NCI-H2171 (cell line): ENCODE results near the gene DDX23.
"Not testable (repeated sequence)": the region's sequence is repeated elsewhere in the genome, so short reads cannot be mapped to it uniquely, and the experiment has no call there.

ENCODE experiments used
- DNase-seq: peaks from one replicate; lab custom pipeline; 2025; lab: John Stamatoyannopoulos, UW

Gene DDX23

DNA sequence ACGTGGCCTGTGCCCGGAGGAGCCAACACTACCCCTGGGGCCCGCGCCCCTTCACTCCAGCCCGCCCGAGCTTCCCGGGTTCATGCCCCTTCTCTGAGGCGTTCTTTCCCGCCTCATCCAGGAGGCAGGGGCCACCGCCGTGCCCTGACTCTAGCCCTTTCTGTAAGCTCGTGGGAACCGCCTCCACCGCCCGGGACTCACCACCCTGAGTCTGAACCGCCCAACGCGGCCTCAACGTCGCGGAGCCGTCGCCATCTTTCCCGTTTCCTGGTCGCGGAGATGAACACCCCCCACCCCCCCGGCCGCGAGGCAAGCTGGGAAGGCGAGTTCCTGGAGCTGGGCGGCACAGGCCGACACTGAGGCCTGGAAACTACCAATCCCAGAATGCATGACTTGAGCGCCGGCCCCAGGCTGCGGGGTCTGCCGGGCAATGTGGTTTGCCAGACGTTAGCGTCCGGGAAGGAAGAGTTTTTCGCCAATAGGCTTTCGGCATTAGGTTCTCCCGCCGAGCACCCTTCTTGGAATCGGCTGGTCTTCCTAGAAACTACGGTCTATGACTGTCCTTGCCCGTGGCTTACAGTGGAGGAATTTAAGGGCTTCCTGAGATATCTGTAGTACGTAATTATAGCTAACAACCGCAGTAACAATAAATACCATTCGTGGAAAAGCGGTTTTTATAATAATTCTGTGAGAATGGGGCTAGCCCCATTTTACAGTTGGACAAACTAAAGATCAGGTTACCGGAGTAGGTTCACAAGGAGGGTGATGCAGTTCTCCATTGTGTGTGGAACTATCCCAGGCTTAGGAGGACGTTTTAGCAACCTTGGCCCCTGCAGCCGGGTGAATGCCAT lies at the start of gene DDX23:
Gene DDX23 (minus strand): TSS at position 281 of the 851 bp plus-strand sequence. CDS start 6,381 bp downstream, outside the sequence.
- peak; percentile 96 for DNase-seq

DNA sequence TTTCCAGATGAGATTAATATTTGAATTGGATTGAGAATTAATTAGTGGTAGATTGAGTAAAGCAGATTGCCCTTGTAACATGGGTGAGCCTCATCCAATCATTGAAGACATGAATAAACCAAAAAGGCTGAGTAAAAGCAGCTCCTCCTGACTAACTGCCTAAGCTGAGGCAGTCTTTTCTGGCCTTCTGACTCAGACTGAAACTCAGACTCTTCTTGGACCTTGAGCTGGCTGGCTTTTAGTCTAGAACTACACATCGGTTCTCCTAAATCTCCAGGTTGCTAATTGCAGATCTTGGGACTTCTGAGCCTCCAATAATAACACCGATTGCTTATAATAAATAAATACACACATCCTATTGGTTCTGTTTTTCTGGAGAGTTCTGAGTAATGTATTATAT lies 49.3 kb upstream of the DDX23 start:
- DNase-seq = no peak

DNA sequence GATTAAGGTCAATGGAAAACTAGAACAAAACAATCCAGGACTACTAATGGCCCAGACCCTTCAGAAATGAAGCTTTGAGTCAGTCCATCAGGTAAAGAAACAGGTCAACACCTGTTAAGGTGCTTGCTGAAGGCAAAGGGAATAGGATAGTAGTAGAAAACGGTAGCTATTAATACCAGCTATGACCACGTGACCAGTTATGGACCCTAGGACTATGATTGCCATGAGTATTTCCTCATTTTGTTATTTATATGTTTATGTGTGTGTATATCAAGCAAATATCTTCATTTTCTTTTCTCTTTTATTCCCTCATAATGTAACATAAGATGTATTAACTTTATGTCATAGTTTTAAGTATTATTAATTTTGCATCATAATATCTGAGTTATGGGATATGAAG lies 47.7 kb upstream of the DDX23 start:
- no peak for DNase-seq

DNA sequence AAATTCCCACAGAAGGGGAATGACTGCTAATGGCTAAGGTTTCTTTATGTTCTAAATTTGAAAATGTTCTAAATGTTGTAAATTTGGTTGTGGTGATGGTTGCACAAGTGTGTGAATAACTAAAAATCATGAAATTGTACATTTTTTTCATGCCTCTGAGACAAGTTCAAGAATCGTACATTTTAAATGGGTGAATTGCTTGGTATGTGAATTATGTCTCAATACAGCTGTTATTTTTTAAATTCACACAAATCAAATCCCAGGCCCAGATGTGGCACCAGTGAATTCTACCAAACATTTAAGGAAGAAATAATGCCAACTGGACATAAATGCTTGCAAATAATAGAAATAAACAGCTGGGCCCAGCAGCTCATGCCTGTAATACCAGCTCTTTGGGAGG lies 42.3 kb upstream of the DDX23 start:
- DNase-seq = no peak

DNA sequence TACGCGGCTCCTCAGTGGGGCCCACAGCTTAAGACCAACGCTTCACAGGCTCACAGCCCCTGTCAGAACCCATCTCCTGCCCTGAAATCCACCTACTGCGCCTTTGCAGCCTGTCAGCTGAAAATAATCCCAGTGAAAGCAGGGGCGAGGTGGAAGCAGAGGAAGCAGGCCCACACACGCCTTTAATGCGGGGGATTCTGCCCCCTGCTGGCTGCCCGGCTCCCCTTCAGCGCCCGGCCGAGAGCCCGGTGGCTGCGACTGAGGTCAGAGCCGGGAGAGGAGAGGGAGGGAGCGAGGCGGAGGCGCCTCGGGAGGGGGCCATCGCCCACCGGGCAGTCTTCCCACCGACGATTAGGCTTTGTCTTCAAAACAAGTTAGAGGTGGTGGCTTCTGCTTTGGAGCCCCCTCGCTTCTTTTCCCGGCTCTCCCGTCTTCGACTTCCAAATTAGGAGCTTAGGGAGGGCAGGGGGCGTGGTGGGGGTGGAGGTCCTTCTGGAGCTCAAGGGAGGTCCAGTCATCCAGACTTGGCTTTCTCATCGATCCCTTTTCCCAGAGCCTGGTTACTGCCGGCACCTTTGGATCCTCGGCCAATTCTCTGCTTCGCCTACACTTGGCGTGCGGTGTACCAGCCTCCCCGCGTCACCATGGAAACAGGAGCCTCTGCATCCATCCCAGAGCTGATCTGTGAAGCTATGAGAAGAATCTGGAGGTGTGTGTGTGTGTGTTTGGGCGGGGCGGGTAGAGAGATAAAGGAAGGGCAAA lies 38.9 kb upstream of the DDX23 start:
- DNase-seq = peak; percentile 50

DNA sequence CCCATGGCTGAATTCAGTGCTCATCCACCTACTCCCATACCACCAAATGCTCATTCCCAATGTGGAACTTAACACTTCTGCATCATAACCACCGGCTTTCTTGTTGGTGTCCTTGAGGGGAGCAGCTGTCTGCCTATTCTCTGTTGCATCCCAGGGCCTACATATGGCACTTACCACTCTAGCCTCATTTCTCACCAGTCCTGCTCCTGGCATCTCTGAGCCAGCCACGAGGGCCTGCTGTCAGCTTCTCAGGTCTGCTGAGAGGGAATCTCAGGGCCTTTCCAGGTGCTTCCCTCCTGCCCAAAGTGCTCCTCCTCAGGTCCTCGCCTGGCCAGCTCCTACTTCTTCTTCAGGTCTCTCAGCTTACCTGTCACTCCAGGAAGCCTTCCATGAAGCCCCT lies 37.7 kb upstream of the DDX23 start:
- no peak for DNase-seq

DNA sequence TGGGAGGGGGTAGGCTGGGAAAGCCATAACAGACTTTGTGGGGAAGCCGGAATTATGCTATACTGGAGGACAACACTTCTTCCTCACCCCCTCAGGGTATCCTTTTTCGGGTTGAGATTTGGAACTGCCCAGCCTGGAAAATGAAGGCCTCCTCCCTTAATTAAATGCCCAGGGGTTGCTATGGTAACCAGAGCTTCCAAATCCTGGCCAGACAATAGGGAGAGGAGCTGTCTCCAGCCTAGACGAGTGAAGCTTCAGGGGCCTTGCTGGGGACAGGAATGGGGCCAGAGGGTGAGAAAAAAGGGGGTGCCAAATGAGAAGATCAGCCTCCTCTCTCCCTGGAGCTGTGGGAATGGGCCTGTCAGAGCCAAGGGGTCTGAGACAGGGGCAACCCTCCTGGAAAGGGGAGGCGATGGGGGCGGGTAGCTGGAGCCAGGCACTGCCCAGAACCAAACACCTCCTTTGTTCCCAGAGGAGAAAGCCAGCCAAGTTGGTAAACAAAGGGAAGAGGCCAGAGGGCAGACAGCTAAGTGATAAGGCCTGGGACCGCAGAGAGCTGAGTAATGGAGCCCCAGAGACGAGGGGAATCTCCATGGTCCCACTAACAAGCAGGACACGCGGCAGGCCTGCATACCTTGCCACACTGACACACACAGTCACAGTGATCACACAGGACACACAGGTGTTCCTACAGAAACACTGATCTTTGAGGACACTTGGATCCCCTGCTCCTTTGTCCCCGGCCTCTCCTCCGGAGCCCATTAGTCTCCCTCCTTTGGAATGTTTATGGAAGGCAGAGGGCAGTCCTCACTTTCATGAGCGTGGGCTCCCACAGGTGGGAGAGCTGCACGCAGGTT lies 31.6 kb upstream of the DDX23 start:
- DNase-seq = no peak

DNA sequence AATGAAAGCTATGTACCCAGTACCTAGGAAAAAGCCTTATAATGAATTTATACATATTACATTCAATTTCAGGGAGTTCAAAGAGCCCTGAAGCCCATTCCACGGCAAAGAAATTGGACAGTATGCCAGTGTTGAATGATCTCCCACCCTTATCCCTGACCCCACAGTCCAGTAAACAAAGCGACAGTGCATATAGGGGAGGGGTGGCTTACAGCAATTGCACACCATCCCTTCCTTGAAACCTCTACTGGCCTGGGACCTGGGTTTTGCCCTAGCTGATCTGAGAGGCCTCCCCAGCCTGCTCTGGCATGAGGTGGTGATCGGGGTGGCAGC lies 31.0 kb upstream of the DDX23 start:
- no peak for DNase-seq

DNA sequence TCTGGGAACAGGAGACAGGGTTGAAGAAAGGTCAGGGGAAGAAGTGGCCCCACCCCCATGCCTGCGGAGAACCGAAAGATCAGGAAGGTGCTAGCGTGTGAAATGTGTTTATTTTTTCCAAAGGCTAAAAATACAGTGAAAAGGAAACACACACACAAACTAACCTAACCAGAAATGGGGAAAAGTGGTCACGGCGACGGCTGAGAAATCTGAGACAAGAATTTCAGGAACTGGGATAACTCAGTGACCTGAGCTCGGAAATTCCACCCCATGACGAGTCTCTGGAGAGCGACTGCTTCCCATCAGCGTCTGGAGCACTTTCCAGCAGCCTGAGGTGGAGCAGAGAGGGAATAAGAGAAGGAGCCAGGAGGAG lies 30.3 kb upstream of the DDX23 start:
- no peak for DNase-seq

DNA sequence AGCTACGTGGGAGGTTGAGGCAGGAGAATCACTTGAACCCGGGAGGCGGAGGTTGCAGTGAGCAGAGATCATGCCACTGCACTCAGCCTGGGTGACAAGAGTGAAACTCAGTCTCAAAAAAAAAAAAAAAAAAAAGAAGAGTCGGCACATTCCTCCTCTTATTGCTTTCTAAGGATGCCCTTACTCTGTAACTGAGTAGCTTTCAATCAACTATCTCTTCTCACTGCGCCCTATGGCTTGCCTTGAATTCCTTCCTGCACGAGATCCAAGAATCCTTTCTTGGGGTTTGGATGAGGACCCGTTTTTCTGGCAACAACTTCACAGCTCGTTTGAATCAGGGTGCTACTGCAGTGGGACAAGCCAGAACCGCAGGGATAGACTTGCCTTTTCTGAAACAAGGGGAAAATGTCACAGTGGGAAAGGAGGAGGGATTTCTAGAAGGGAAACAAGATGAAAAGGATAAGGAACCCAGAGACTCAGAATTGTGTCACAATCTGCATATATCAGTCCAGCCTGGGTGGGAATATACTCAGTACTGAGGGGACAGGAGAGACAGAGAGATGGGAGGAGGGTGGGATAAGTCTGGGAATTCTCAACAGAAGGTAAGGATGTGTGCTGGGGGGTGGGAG lies 29.8 kb upstream of the DDX23 start:
- DNase-seq = no peak

DNA sequence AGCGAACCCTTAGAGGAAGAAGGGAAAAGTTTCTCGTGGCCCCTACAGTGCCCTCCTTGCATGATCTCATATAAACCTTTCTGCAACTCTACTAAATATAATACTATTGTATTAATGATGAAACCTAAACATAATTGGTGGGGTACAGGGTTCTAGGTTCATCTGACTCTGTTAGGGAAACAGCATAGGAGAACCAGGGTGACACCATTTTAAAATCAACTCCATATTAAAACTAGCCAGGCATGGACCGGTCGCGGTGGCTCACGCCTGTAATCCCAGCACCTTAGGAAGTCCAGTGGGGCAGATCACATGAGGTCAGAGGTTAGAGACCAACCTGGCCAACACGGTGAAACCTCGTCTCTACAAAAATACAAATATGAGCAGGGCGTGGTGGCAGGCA lies 28.7 kb upstream of the DDX23 start:
- no peak for DNase-seq

DNA sequence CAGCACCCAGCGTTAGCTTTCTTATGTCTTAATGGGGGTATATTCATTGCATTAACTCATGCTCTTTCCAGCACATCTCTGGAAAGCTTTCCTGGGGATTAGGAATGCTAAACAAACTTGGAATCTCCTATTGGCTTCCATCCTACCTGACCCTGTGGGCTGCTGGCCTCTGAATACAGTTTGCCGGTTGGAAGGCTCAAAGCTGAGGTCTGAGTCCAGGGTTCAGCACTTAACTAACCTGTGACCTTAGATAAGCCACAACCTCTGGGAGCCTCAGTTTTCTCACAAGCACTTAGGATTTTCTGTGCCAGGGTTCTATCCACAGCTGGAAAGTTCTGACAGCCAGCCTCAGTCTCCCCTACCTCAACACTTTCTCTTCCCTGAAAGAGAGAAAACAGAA lies 26.6 kb upstream of the DDX23 start:
- DNase-seq = no peak

DNA sequence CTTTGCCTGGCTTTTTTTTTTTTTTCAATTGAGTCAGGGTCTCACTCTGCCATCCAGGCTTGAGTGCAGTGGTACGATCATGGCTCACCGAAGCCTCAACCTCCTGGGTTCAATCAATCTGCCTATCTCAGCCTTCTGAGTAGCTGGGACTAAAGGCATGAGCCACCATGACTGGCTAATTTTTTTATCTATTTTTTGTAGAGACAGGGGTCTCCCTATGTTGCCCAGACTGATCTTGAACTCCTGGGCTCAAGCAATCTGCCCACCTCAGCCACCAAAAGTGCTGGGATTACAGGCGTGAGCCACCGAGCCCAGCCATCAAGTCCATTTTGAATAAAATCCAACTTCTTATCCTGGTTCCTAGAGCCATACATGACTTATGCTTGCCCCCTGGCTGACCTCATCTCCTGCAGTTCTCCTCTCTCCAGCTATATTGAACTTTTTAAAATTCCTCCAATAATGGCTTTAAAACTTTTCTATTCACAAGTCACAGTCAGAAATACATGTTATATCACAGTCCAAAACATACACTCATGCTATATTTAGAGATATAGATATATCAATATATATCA lies 24.1 kb upstream of the DDX23 start:
- DNase-seq = no peak

DNA sequence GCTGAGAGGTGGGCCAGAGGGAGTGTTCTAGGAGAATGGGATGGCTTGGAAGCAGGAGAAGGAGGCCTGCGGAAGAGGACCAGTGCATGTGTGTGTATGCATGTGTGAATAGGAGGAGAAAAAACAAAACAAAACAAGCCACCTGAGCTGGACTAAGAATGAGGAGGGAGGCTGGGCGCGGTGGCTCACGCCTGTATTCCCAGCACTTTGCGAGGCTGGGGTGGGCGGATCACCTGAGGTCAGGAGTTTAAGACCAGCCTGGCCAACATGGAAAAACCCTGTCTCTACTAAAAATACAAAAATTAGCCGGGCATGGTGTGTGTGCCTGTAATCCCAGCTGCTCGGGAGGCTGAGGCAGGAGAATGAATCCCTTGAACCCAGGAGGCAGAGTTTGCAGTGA lies 21.6 kb upstream of the DDX23 start:
- DNase-seq = not testable (repeated sequence)

DNA sequence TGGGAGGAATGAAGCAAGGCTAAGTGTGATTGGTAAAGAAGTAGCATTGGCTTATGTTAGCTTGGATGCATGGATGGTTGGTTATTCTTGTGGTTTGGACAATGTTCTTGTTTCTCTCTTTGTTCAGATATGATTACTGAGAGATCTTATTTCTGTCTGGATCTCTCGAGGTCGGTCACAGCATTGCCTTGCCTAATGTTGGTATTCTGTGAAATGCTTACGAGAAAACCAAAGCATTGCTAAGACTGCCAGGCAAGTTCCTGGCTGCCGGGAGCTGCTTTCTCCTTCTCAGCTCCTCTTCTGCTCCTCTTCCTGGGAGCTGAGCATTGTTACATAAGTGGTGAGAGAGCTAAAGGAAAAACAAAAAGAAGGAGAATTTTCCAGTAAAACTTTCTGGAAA lies 21.1 kb upstream of the DDX23 start:
- no peak for DNase-seq

DNA sequence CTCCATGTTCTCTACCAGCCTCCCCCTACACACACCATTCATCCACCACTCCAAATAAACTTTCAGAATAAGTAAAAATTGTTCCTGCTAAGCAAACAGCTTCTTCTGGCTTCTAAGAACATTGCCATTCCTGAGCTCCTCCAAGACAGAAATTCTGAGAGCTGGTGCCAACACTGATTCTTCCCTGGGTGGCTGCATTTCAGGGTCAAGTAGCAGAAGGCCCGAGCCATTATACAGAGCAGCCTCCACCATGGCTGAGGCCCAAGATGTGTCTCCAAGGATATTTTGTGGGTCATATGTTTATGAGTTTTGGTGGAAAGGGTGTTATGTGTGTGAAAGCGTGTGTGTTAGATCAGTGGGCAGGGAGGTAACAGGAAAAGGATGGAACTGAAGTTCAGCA lies 17.2 kb upstream of the DDX23 start:
- DNase-seq = no peak

DNA sequence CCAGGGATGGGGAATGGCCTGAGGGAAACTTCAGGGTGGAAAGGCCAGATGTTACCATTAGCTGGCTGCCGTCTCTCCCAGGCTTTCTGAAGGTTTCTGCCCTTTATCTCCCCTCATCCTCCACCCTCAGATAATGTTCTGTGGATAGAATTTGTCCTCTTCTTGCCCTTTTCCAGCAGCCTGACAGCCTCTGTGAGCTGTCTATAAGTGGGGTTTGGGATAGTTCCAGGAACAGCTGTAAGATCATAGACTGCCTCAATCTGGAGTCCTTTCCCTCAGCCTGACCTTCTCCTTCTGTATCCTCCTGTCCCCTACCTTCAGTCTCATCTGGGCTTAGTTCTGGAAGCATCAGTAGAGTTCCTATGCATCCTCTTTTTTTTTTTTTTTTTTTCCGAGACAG lies 16.5 kb upstream of the DDX23 start:
- no peak for DNase-seq

DNA sequence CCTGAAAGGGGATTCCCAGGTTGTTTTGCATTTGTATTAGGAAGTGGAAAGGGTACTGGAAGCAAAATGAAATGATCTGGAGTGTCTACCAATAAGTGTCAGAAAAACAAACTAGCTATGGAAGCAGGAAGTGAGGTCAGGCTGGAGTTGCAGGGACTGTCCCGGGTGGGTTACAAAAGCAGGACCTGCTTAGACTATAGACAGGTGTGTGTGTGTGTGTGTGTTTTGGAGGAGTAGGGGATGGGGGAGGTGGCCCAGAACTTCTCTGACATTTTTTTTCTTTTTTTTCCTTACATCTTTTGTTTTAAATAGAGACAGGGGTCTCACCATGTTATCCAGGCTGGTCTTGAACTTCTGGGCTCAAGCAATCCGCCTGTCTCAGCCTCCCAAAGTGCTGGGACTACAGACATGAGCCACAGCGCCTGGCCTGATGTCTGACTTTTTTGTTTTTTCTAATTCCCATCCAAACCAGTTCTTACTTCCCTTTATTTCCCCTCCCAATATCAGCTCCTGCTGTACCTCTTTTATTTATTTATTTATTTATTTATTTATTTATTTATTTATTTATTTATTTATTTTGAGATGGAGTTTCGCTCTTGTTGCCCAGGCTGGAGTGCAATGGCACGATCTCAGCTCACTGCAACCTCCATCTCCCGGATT lies 14.2 kb upstream of the DDX23 start:
- no peak for DNase-seq

DNA sequence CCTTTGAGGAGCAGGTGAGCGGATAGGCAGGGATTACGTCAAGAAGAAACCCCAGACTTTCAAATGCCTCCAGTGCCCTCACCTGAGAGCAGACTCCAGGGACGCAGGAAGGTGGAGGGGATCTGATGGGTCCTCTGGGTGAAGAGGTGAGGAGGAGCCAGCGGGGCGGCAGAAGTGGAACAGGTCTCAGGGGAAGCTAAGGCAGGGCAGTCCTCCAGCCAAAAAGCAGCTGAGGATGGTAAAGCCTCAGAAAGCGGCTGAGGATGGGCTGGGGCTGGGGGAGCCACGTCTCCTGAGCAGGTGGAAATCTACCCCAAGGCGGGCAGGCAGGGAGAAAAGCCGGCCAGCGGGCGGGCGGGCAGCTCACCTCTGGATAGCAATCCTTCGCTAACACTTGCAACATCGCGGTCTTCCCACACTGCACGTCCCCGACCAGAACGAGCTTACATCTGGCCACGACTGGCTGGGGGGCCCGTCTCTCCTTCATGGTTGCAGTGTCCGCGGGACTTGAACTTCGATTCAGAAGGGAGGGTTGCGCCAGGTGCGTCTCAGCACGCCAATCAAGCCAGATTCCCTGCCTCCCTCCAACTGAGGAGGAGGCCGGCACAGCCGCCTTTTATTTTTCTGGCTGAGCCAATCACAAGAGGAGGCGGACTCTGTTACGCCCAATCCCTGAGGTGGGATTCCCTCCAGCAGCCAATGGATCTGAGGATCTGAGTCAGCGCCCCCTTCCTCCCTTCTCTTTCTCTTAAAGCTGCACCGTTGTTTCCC lies 13.5 kb upstream of the DDX23 start, which contains the start of gene RND1:
Gene RND1 (minus strand): TSS at position 590 of the 771 bp plus-strand sequence. CDS start 103 bp downstream, at position 487.
- peak; percentile 92 for DNase-seq

DNA sequence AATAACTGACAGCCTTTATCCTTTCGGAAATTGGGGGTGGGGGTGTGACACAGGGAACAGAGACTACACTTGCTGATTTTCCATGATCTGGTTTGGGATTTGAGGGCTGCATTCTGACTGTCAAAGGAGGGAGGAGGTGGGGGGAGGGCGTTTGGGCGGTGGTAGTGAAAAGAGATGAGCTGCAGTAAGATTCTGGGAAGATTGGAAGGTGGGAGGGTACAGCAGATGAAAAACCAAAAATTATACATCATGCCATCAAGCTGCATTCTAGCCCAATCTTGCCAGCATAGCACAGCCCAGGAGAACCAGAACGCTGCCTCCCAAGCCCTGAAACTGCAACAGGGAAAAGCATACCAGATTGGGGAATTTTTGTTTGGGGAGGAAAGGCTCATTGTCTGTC lies 11.3 kb upstream of the DDX23 start:
- no peak for DNase-seq
